BE2C (cell line): Measurements from ENCODE around the gene ANK3.

Experiments
- DNase-seq: peaks from one replicate; pipeline ENCODE4 v3.0.0-alpha.2; 2020
- H3K27me3 ChIP-seq: fragments of 250-450 bp; sonication (Bioruptor Pico); 2 replicates; pipeline ENCODE4 v1.5.1; 2020; ENCODE audit warnings: mild to moderate bottlenecking
- H3K36me3 ChIP-seq: fragments of 250-450 bp; sonication (Bioruptor Pico); 2 replicates; pipeline ENCODE4 v1.5.1; 2020; ENCODE audit warnings: mild to moderate bottlenecking
- H3K4me1 ChIP-seq: fragments of 250-450 bp; sonication (Bioruptor Pico); 2 replicates; pipeline ENCODE4 v1.5.1; 2020
- H3K4me3 ChIP-seq: 2 replicates; pipeline ENCODE4 v1.5.1; 2011; ENCODE audit warnings: low read depth, low read length
- H3K9me3 ChIP-seq: fragments of 250-450 bp; sonication (Bioruptor Pico); 2 replicates; pipeline ENCODE4 v1.5.1; 2020
- TF ChIP-seq, protein P1 (sequence below): IDR thresholded peaks from 2 replicates; pipeline ENCODE4 v1.5.1; 2012; ENCODE audit warnings: mild to moderate bottlenecking, low read depth, low read length

Gene ANK3

DNA sequence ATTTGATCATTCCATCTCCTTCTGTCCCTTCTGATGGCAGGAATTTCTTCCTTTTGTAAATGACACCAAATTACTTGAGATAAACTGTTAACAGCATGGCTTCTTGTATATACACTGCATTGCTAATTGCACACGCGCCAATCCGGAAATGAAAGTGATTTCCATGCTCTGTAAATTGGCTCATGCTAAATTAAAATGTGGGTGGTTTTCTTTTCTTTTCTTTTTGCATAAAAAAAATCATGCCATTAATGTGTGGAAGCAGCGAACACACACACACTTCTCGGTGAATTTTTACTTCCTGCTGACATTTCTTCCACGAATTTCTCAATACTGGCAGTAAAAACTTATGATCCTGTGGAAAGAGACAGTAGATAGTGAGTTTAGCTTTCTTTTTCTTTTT, 360.2 kb downstream of the ANK3 start:
- Histone ChIP-seq H3K36me3 (no peaks in the 10 kb centered on the region), H3K27me3 (no peaks in the 10 kb centered on the region), H3K4me3 (no peak overlapping the region), H3K4me1 (no peaks in the 10 kb centered on the region), H3K9me3 (no peaks in the 10 kb centered on the region)
- TF ChIP-seq, protein P1, sequence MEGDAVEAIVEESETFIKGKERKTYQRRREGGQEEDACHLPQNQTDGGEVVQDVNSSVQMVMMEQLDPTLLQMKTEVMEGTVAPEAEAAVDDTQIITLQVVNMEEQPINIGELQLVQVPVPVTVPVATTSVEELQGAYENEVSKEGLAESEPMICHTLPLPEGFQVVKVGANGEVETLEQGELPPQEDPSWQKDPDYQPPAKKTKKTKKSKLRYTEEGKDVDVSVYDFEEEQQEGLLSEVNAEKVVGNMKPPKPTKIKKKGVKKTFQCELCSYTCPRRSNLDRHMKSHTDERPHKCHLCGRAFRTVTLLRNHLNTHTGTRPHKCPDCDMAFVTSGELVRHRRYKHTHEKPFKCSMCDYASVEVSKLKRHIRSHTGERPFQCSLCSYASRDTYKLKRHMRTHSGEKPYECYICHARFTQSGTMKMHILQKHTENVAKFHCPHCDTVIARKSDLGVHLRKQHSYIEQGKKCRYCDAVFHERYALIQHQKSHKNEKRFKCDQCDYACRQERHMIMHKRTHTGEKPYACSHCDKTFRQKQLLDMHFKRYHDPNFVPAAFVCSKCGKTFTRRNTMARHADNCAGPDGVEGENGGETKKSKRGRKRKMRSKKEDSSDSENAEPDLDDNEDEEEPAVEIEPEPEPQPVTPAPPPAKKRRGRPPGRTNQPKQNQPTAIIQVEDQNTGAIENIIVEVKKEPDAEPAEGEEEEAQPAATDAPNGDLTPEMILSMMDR = no peak
- no peak for DNase-seq

DNA sequence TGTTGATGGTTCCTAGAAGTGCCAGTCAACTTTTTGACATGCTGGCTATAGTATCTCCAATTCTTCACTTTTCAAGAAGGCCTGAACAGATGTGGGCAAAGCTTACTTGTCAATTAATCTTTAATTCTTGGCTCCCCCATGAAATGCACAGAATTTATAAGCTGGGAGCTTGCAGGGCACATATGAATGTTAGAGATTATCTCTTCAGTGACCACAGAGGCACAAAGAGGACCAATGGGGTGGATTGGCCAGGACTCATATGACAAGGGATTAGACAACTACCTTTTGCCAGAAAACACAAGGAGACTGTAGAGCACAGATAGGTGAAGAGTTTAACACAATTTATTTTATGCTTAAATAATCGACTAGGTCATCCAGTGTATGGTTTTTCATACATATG, 361.6 kb downstream of the ANK3 start:
- Histone ChIP-seq H3K4me1 (no peaks in the 10 kb centered on the region), H3K36me3 (no peaks in the 10 kb centered on the region), H3K9me3 (no peaks in the 10 kb centered on the region), H3K27me3 (no peaks in the 10 kb centered on the region), H3K4me3 (no peak overlapping the region)
- TF ChIP-seq, protein P1 = no peak
- DNase-seq = no peak

DNA sequence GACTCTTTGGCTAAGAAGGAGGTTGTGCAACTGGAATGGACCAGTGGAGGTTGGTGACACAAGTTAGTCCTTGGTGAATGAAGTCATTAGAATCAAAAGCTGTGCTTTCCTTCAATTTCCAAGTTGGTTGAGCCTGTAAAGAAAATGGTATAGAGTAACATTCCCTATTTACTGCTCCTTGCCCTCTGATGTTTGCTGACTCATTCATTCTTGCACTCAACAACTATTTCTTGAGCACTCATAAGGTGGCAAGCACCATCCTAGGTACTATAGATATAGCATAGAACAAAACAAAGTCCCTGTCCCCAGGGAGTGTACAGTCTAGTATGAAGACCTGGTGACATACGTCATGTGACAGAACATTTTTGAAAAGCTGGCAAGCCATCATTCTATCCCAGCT, 364.4 kb downstream of the ANK3 start:
- TF ChIP-seq, protein P1 = no peak
- DNase-seq = no peak
- no peaks in the 10 kb centered on the region for H3K4me1 ChIP-seq
- H3K4me3 ChIP-seq = no peak overlapping the region
- H3K27me3 ChIP-seq = no peaks in the 10 kb centered on the region
- no peaks in the 10 kb centered on the region for H3K36me3 ChIP-seq
- no peaks in the 10 kb centered on the region for H3K9me3 ChIP-seq

DNA sequence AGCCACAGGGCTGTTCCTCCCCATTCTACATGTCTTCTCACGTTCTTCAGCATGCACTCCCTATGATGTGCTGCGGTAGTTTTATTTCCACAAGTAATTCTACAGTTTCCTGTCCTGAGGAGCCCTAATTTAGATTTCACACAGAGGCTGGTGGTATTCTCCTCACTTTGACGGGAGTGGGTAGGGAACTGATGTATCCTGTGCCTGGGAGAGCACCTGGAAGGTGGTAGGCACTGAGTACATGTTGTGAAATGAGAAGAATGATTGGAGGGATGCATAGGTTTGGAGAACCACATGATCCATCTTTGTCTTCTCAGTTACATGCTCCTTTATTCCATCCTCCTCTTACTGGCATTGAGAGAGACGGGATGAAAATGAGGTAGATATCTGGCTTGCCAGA, 365.2 kb downstream of the ANK3 start:
- no peaks in the 10 kb centered on the region for H3K9me3 ChIP-seq
- TF ChIP-seq, protein P1 = no peak
- no peaks in the 10 kb centered on the region for H3K4me1 ChIP-seq
- no peak overlapping the region for H3K4me3 ChIP-seq
- no peaks in the 10 kb centered on the region for H3K36me3 ChIP-seq
- H3K27me3 ChIP-seq = no peaks in the 10 kb centered on the region
- DNase-seq = no peak

DNA sequence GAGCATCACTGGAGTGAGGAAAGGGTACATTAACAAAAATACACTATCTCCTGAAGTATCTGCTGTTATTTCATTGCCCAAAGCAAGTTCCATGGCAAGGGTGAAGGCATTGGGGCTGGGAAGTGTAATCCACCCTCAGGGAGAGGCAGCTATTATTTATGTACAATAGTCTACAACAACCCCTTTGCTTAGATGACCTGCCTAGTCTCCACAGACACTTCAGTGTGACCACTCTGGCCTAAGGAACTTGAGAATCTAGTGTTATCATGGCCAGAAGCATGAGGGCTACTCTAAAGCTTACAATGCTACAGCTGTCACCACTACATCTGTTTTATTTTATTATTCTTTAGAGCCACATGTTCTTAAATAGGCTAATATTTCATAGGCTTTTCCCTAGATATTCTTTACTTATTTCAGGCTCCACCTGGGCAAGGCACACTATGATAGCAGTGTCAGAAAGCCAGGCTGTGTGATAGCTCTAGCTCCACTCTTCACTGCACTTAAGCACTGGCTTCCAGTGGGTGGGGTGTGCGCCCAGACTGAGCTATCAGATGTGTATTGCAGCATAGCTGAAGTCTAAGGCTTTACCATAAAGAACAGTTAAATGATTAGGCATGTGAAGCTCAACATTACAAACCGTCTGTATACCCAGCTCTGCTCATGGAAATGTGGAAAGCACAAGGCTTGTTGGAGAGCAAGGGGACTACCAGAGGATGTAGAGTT, 366.4 kb downstream of the ANK3 start:
- TF ChIP-seq, protein P1 = no peak
- no peaks in the 10 kb centered on the region for H3K9me3 ChIP-seq
- no peaks in the 10 kb centered on the region for H3K27me3 ChIP-seq
- H3K36me3 ChIP-seq = no peaks in the 10 kb centered on the region
- no peak overlapping the region for H3K4me3 ChIP-seq
- H3K4me1 ChIP-seq = no peaks in the 10 kb centered on the region
- DNase-seq = no peak

DNA sequence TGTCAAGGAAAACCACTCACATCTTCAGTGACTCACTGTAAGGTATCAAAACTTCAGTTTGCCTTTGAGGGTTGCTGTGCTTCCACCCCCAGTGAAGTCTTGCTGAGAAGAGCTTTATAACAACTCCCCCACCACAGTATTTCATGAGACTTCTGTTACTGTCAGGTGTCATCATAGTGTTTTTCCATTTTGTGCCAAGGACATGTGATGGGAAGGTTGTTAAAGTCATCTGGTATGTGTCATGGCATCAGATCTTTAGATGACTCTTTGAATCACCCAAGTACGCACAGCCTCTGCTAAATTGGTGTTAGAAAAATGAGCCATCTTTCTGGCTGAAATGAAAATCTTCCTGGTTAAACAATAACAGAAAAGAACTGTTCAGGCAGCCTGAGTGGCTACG, 368.3 kb downstream of the ANK3 start:
- DNase-seq = no peak
- Histone ChIP-seq H3K4me3 (no peak overlapping the region), H3K9me3 (no peaks in the 10 kb centered on the region), H3K4me1 (no peaks in the 10 kb centered on the region), H3K36me3 (no peaks in the 10 kb centered on the region), H3K27me3 (no peaks in the 10 kb centered on the region)
- TF ChIP-seq, protein P1 = no peak
